GM18520 (cell line): Measurements from ENCODE around the gene SORCS2.

Experiments used
- ATAC-seq: cut with Tn5 transposase; IDR thresholded peaks from one replicate; pipeline ENCODE4 v1.9.1; 2021; ENCODE audit not compliant: unreplicated experiment

The SORCS2 gene

GRCh38 chr4:7691982-7692381 is 499.6 kb downstream of the SORCS2 start:
- no peak for ATAC-seq

GRCh38 chr4:7692451-7693236 is 500.3 kb downstream of the SORCS2 start:
- ATAC-seq = no peak

DNA sequence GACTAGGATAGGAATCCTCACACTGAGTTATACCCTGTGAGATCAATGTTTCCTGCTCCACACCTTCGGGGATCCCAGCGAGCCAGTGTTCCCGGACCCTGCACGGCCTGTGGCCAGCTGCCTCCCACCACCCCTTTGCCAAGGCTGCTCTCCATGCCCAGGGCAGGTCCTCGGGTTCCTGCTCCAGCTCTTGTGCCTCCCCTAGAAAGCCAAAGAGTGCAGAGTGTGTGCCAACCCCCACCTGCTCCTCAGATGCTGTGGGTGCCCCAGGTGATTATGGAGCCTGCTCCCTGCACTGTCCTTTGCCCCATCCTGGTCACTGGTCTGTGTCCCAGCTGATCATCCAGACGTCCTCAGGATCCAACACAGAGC is 500.9 kb downstream of the SORCS2 start:
- no peak for ATAC-seq

GRCh38 chr4:7693711-7694110 is 501.4 kb downstream of the SORCS2 start:
- no peak for ATAC-seq

DNA sequence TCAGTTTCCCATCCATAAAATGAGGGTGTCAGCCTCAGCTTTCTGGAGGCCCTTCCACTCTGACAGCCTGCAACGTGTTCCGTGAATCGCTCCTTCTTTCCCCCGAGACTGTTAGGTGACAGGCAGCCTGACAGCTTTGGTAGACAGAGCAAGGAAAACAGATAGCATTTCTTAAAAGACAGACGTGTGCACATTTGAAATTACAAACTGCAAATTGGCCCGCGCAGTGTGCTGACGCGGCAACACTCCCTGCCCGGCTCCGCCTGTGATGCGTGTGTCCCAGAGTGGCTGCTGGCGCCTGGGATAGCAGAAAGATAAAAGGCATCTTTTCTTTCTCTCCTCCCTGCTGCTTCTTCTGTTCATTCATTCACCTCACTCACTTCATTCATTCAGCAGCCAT is 502.0 kb downstream of the SORCS2 start:
- no peak for ATAC-seq

- ATAC-seq = no peak
Measured at GRCh38 chr4:7697343-7697742, 505.0 kb downstream of the SORCS2 start.

GRCh38 chr4:7697821-7698220 is 505.5 kb downstream of the SORCS2 start:
- ATAC-seq = no peak

- ATAC-seq = no peak
Measured at GRCh38 chr4:7698584-7698983, 506.2 kb downstream of the SORCS2 start.

DNA sequence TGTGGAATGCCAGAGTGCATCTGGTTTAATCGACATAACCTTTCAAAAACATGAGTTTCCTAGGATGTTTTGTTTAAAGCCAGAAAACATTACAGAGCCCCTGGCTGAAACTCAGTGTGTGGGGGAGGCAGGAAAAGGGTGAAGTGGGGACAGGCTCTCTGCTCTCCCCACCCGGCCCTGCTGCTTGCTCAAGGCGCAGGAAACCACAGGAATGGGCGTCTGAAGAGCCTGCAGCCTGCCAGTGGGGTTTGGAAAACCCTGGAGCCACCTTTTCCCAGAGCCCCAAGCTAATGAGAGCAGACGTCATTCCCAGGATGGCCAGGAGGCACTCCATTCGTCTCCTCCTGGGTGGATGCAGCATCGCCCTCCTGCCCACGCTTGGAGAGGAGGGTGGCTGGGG is 506.7 kb downstream of the SORCS2 start:
- ATAC-seq = no peak

- ATAC-seq = no peak
Measured at GRCh38 chr4:7699825-7700224, 507.5 kb downstream of the SORCS2 start.

- ATAC-seq = no peak
Measured at GRCh38 chr4:7700665-7701064, 508.3 kb downstream of the SORCS2 start.

GRCh38 chr4:7701866-7702649 is 509.7 kb downstream of the SORCS2 start:
- no peak for ATAC-seq

- no peak for ATAC-seq
Measured at GRCh38 chr4:7703688-7704087, 511.4 kb downstream of the SORCS2 start.

DNA sequence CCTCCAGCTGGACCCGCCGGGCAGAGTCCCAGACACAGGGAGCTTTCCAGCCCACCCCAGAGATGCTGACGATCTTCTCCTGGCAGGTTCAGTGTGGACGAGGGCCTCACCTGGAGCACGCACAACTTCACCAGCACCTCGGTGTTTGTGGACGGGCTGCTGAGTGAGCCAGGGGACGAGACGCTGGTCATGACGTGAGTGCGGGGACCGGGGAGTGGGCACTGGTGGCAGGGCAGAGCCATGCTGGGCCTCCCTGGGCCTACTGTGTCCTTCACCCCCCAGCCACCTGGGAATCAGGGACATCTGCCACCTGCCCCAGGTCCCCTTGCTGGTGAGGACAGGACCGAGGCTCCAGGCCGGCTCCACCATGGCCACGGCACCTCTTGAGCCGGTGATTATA is 511.8 kb downstream of the SORCS2 start:
- no peak for ATAC-seq

DNA sequence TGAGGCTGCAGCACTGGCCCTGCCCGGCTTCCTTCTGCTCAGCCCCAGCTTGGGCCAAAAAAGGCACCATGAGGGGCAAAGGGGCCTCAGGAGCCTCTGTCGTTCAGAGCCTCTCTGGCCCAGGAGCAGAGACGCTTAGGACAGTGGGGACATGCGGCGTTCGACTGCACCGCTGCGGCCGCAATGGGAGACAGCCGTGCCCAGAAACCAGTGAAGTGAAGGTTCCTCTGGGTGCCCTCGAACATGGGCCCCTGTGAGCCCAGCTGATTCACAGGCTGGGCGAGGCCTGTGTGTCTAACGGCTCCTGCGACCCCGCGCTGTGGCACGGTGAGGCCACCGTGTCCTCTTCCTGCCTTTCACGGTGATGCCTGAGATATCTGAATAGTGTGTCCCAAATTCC is 512.3 kb downstream of the SORCS2 start:
- no peak for ATAC-seq

- ATAC-seq = no peak
Measured at GRCh38 chr4:7705062-7705461, 512.7 kb downstream of the SORCS2 start.

DNA sequence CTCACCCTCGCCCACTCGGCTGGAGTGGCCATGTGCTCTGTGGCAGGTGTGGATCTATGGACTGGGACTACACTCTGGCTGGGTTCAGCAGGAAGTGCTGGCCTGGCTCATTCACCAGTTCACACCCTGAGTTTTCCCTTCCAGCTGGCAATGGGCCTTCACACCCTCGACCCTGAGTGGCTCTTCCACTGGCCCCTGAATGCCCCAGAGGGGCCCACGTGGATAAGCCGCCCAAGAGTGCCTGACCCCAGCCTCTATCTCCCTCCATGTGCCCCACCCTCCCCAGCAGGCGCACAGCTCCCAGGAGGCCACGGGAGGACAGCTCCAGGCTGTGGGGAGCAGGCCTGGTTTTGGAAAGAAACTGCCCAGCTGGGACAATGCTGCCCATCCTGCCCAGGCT is 513.3 kb downstream of the SORCS2 start:
- ATAC-seq = no peak

DNA sequence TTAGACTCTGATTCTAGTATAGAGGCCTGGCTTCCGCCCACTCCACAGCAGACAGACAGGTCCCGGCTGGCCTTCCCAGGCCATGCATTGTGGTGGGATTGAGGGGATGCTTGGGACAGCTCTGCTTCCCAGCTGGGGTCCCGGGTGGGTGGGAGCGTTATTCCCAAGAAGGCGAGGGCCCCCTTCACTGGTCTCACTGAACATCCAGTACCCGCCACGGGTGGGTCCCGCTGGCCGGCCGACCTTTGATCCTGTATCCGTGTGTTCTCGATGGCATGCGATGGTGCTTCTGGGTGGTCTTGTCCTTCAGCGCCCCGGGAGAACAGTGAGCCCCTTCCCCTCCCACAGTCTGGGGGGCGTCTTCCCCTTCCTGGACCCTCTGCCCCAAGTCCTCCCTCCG is 515.9 kb downstream of the SORCS2 start:
- no peak for ATAC-seq

- ATAC-seq = no peak
Measured at GRCh38 chr4:7708981-7709380, 516.6 kb downstream of the SORCS2 start.

GRCh38 chr4:7709431-7709830 is 517.1 kb downstream of the SORCS2 start:
- ATAC-seq = no peak

- ATAC-seq = no peak
Measured at GRCh38 chr4:7710126-7710525, 517.8 kb downstream of the SORCS2 start.

GRCh38 chr4:7710576-7711306 is 518.4 kb downstream of the SORCS2 start:
- no peak for ATAC-seq
